Liver (tissue), 2 donors: Measurements from ENCODE around the gene TMEM61.

Experiments
- CTCF ChIP-seq: fragments of 150-350 bp; IDR thresholded peaks from 2 replicates; pipeline ENCODE4 v1.5.1; 2017; ENCODE audit warnings: improper control_type of control experiment, low read depth, low read length; ENCODE audit not compliant: missing input control
- ZBTB33 ChIP-seq: IDR thresholded peaks from 2 replicates; pipeline ENCODE4 v1.6.1; 2016; ENCODE audit warnings: antibody characterized with exemption
- TF ChIP-seq, protein P1 (sequence below): IDR thresholded peaks from 2 replicates; pipeline ENCODE4 v1.6.1; 2016; ENCODE audit warnings: antibody characterized with exemption, mild to moderate bottlenecking
- donor health status: healthy.

- TF ChIP-seq CTCF (no peak), ZBTB33 (no peak)
- TF ChIP-seq, protein P1, sequence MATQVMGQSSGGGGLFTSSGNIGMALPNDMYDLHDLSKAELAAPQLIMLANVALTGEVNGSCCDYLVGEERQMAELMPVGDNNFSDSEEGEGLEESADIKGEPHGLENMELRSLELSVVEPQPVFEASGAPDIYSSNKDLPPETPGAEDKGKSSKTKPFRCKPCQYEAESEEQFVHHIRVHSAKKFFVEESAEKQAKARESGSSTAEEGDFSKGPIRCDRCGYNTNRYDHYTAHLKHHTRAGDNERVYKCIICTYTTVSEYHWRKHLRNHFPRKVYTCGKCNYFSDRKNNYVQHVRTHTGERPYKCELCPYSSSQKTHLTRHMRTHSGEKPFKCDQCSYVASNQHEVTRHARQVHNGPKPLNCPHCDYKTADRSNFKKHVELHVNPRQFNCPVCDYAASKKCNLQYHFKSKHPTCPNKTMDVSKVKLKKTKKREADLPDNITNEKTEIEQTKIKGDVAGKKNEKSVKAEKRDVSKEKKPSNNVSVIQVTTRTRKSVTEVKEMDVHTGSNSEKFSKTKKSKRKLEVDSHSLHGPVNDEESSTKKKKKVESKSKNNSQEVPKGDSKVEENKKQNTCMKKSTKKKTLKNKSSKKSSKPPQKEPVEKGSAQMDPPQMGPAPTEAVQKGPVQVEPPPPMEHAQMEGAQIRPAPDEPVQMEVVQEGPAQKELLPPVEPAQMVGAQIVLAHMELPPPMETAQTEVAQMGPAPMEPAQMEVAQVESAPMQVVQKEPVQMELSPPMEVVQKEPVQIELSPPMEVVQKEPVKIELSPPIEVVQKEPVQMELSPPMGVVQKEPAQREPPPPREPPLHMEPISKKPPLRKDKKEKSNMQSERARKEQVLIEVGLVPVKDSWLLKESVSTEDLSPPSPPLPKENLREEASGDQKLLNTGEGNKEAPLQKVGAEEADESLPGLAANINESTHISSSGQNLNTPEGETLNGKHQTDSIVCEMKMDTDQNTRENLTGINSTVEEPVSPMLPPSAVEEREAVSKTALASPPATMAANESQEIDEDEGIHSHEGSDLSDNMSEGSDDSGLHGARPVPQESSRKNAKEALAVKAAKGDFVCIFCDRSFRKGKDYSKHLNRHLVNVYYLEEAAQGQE = no peak
These were observed 60.6 kb downstream of the TMEM61 start for GRCh38 chr1:55040933-55041494.
